Measurements from ENCODE around the gene BEGAIN. TPM values are rescaled to one million over a fixed set of nuclear protein-coding genes. Genes with fewer than 3 reads are reported as not detected.

Gene BEGAIN
- total and polyA plus RNA-seq, 2 of the 8 experiments (the other 6 are each of a cell fraction or from before 2014, with no cell fraction given) = 2.9 to 3.0 TPM

DNA sequence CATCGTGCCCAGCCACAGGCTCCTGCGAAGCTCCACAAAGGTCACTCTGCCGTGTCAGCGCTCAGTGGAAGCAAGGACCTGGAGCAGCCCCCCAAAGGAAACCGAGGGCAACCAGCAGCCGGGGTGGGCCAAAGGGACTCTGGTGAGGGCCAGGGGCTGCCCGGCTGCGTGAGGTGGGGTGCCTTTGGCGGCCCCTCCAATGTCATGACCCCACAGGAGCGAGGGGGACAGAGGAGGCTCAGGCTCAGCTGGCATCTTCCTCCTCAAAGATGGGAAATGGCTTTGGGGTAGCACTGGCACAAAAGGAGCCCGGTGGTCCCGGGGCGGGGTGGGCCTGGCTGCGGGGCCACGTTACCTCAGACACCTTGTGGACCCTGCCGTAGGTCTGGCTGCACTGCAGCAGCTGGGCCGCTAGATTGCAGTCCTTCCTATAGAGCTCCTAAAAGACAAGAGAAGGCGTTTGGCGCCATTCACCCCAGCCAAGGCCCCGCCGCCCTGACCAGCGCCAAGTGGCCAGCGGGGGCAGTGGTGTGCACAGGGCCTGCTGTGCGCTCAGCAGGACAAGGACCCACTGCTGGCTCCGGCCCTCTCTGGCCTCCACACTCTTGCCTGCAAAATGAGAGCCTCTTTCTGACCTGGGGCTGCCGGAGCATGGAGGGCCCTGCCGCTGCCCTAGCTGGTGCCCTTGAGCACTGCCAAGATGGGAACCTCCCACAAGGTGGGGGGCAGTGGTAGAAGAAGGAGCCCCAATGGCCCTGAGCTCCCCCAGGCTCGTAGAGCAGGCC is 46.9 kb downstream of the BEGAIN start:
- H3K4ac ChIP-seq (replicated peaks; ENCODE audit: insufficient read length, low read depth, low read length) = no peak overlapping the region
- 83% methylated on average over 23 of the region's 28 CpGs; no CpG with 5 or more reads in 1 of the 2 experiments for WGBS, 2 experiments (ENCODE audit: extremely low coverage in 1 of 2, insufficient coverage in 1 of 2, insufficient read length in 1 of 2, insufficient replicate concordance in 2 of 2, low coverage in 1 of 2, low lambda C conversion rate in 2 of 2, missing lambda C conversion rate in 1 of 2)
- no peak overlapping the region for H3K27ac ChIP-seq (ENCODE audit: low read depth, low read length)
- no peaks in the 10 kb centered on the region for H3K36me3 ChIP-seq (ENCODE audit: control insufficient read depth in 2 of 4, insufficient read depth in 4 of 4, low read length in 3 of 4)
- H3K79me1 ChIP-seq (ENCODE audit: low read depth, low read length) = no peaks in the 10 kb centered on the region
- no peaks in the 10 kb centered on the region; a peak in 1 of 7 replicates for H3K27me3 ChIP-seq (replicated peaks in 1 of 4; ENCODE audit: control insufficient read depth in 3 of 4, extremely low read depth in 1 of 4, insufficient read depth in 3 of 4, low read length in 3 of 4)
- H4K20me1 ChIP-seq (replicated peaks in 1 of 2; ENCODE audit: control insufficient read depth in 1 of 2, insufficient read depth in 2 of 2, low read length in 2 of 2) = no peaks in the 10 kb centered on the region
- H4K91ac ChIP-seq (replicated peaks; ENCODE audit: insufficient read length, low read length) = no peak overlapping the region
- FAIRE-seq (no peak), DNase-seq (ENCODE audit: low read depth in 1 of 2, low spot score in 2 of 2) (peak in 1 of 2 experiments; percentile 17)
- H3K79me2 ChIP-seq (ENCODE audit: control insufficient read depth in 1 of 2, insufficient read depth in 2 of 2, low read length in 2 of 2) = no peaks in the 10 kb centered on the region
- ChIA-PET CTCF (ENCODE audit: partially characterized antibody) (interaction anchor here (0.6 to 7.8 kb wide), 18 partner anchors 9 to 857 kb away, joined by 3 to 57 read pairs (median 5); no protein-coding TSS in a partner anchor), POLR2A (ENCODE audit: partially characterized antibody) (interaction anchor here (0.6 kb wide), 1 partner anchor 171 kb away, joined by 4 read pairs; no protein-coding TSS in a partner anchor)
- H3K23me2 ChIP-seq (ENCODE audit: low read depth, low read length) = no peaks in the 10 kb centered on the region
- no peak overlapping the region for H2AK5ac ChIP-seq (ENCODE audit: low read depth, low read length)
- no peak overlapping the region for H2BK120ac ChIP-seq (replicated peaks; ENCODE audit: low read depth, low read length)
- no peak overlapping the region for H3K4me3 ChIP-seq (ENCODE audit: extremely low read depth in 1 of 4, insufficient read depth in 2 of 4, low read depth in 3 of 4, low read length in 4 of 4)
- H2BK5ac ChIP-seq (ENCODE audit: low read depth, low read length) = no peak overlapping the region
- H3K14ac ChIP-seq (ENCODE audit: insufficient read length) = no peak overlapping the region
- H4K8ac ChIP-seq (ENCODE audit: extremely low read depth, insufficient read depth, low read length) = peak overlapping the region; percentile 75; the same call in 1 of the 2 replicates
- no peak overlapping the region for H3K9ac ChIP-seq (replicated peaks in 1 of 4; ENCODE audit: extremely low read depth in 1 of 4, low read depth in 3 of 4, low read length in 3 of 4)
- H3K18ac ChIP-seq (ENCODE audit: extremely low read depth, low read length) = peak overlapping the region; percentile 32; the same call in 1 of the 2 replicates
- H3K23ac ChIP-seq (ENCODE audit: insufficient read length) = no peak overlapping the region
- H3K9me3 ChIP-seq (ENCODE audit: insufficient read depth in 2 of 2, low read depth in 1 of 2, low read length in 1 of 2) = no peaks in the 10 kb centered on the region
- no peak overlapping the region for H3K56ac ChIP-seq (replicated peaks; ENCODE audit: insufficient read length, low read depth, low read length)
- no peak overlapping the region for H2BK12ac ChIP-seq (ENCODE audit: low read depth, low read length)
- H3K4me2 ChIP-seq (ENCODE audit: insufficient read depth in 1 of 2, low read depth in 2 of 2, low read length in 2 of 2) = no peak overlapping the region
- H3K4me1 ChIP-seq (replicated peaks in 1 of 4; ENCODE audit: control insufficient read depth in 3 of 4, insufficient read depth in 4 of 4, low read length in 3 of 4) = peaks cover 1 to 5% (median 3%) of the 10 kb centered on the region in 4 experiments; a peak in 3 of 7 replicates
- no peak overlapping the region for H2BK20ac ChIP-seq (ENCODE audit: low read length)
- 0 out of 2 replicates have a peak overlapping the region, but pooled peaks have one; percentile 8 for H2BK15ac ChIP-seq (ENCODE audit: low read length)
- TF ChIP-seq PHF8 (conservative IDR thresholded peaks at IDR 0.05; ENCODE audit: low read depth, low read length) (no peak), SIX5 (IDR thresholded peaks at IDR 0.05; ENCODE audit: low read depth, low read length) (no peak), RAD21 (IDR thresholded peaks at IDR 0.05 in 1 of 2, conservative IDR thresholded peaks at IDR 0.05 in 1 of 2; ENCODE audit: low read depth in 2 of 2, low read length in 2 of 2) (peak; percentile 37 to 47), CTCF (IDR thresholded peaks at IDR 0.05; ENCODE audit: control extremely low read depth in 1 of 3, insufficient read depth in 1 of 3, low read depth in 1 of 3, low read length in 3 of 3) (peak in 2 of 3 experiments; percentile 73 to 78; a peak in 3 of 4 replicates), YY1 (IDR thresholded peaks at IDR 0.05; ENCODE audit: low read depth, low read length) (0 out of 2 replicates have a peak, but pooled peaks have one; percentile 5)
- no peak overlapping the region for H2AFZ ChIP-seq (ENCODE audit: low read length)
- H4K5ac ChIP-seq (ENCODE audit: insufficient read length, low read depth, low read length) = no peak overlapping the region

Measured in H1 (cell line).